Fibroblast of lung (primary cell): ENCODE measurements around the gene EMX2. TPM values are rescaled to one million over a fixed set of nuclear protein-coding genes. Genes with fewer than 3 reads are reported as not detected.

ENCODE experiments used
- DNase-seq, 2 donors: peaks; one replicate each; pipeline versions ENCODE4 v3.0.0 to v3.0.0-alpha.2; 2010; ENCODE audit warnings: low read depth in 2 of 2
- H2AFZ ChIP-seq: 2 replicates; pipeline ENCODE4 v1.5.1; 2012; ENCODE audit warnings: low read length, control low read depth, inconsistent platforms
- H3K27ac ChIP-seq: 2 replicates; pipeline ENCODE4 v1.5.1; 2011; ENCODE audit warnings: low read length, control low read depth; ENCODE audit not compliant: insufficient read depth
- H3K27me3 ChIP-seq: 2 replicates; pipeline ENCODE4 v1.5.1; 2011; ENCODE audit warnings: mild to moderate bottlenecking, low read length; ENCODE audit not compliant: control insufficient read depth, insufficient read depth
- H3K36me3 ChIP-seq: 2 replicates; pipeline ENCODE4 v1.5.1; 2011; ENCODE audit warnings: low read length; ENCODE audit not compliant: control insufficient read depth, insufficient read depth
- H3K4me1 ChIP-seq: 2 replicates; pipeline ENCODE4 v1.5.1; 2011; ENCODE audit warnings: low read length; ENCODE audit not compliant: control insufficient read depth, insufficient read depth; ENCODE audit errors: extremely low read depth
- H3K4me2 ChIP-seq: 2 replicates; pipeline ENCODE4 v1.5.1; 2011; ENCODE audit warnings: low read length, control low read depth; ENCODE audit not compliant: insufficient read depth; ENCODE audit errors: extremely low read depth
- H3K4me3 ChIP-seq, 4 experiments: fragments of 200-600 bp in 1 of 4; sonication (generic) in 1 of 4; replicated peaks in 1 of 4; 2 replicates each; pipeline ENCODE4 v1.5.1; 2011 to 2016; ENCODE audit warnings: low read length in 4 of 4, low read depth in 3 of 4, mild to moderate bottlenecking in 3 of 4, control low read depth in 2 of 4, inconsistent platforms in 1 of 4, mixed read lengths in 1 of 4; ENCODE audit not compliant: insufficient read depth in 1 of 4; ENCODE audit errors: control extremely low read depth in 1 of 4
- H3K79me2 ChIP-seq: 2 replicates; pipeline ENCODE4 v1.5.1; 2012; ENCODE audit warnings: mild to moderate bottlenecking, low read length, inconsistent platforms; ENCODE audit not compliant: control insufficient read depth, insufficient read depth
- H3K9ac ChIP-seq: 2 replicates; pipeline ENCODE4 v1.5.1; 2011; ENCODE audit warnings: mild to moderate bottlenecking, low read length, control low read depth; ENCODE audit not compliant: insufficient read depth
- H3K9me3 ChIP-seq: 2 replicates; pipeline ENCODE4 v1.5.1; 2012; ENCODE audit warnings: low read depth, low read length; ENCODE audit not compliant: control insufficient read depth, insufficient read depth
- H4K20me1 ChIP-seq: 2 replicates; pipeline ENCODE4 v1.5.1; 2011; ENCODE audit warnings: low read length; ENCODE audit not compliant: control insufficient read depth, insufficient read depth; ENCODE audit errors: extremely low read depth
- CTCF ChIP-seq, 2 donors: IDR thresholded peaks in 1 of 2; conservative IDR thresholded peaks in 1 of 2; 1 replicate in 1 of 2; 2 replicates in 1 of 2; pipeline ENCODE4 v1.5.1; 2011 to 2012; ENCODE audit warnings: low read length in 2 of 2, control low read depth in 1 of 2, inconsistent platforms in 1 of 2, low read depth in 1 of 2, mild to moderate bottlenecking in 1 of 2
- EZH2 ChIP-seq: IDR thresholded peaks from 2 replicates; pipeline ENCODE4 v1.5.1; 2012; ENCODE audit warnings: low read length, control low read depth, mild to moderate bottlenecking; ENCODE audit errors: missing control alignments
- polyA plus RNA-seq, 2 donors: library from polyadenylated mRNA; depleted of rRNA in 1 of 2; stranded (reverse) in 1 of 2; unstranded in 1 of 2; fragments of >200 nt; gene quantifications; 2 replicates each; pipeline ENCODE4 v1.2.1, GENCODE V29; 2011 to 2012; ENCODE audit warnings: missing spikeins in 1 of 2
- total RNA-seq: library from RNA; depleted of rRNA; stranded (reverse); fragments of >200 nt; gene quantifications from 2 replicates; pipeline ENCODE4 v1.2.1, GENCODE V29; 2014

EMX2 gene
- total and polyA plus RNA-seq, 2 donors (not counting 1 experiment from before 2014, with no cell fraction given): not detected

GRCh38 chr10:117518246-117518645 is 24.3 kb upstream of the EMX2 start:
- Histone ChIP-seq H3K79me2 (no peaks in the 10 kb centered on the region), H3K4me1 (no peaks in the 10 kb centered on the region), H3K36me3 (no peaks in the 10 kb centered on the region), H3K27ac (no peak overlapping the region), H3K9me3 (no peaks in the 10 kb centered on the region), H3K4me3 (no peak overlapping the region), H3K27me3 (no peaks in the 10 kb centered on the region), H3K4me2 (no peak overlapping the region), H4K20me1 (no peaks in the 10 kb centered on the region), H3K9ac (no peak overlapping the region), H2AFZ (no peak overlapping the region)
- TF ChIP-seq CTCF (conservative IDR thresholded peaks at IDR 0.05 in 1 of 2, IDR thresholded peaks at IDR 0.05 in 1 of 2; ENCODE audit: low read depth in 1 of 2, low read length in 2 of 2) (no peak), EZH2 (no peak)
- no peak for DNase-seq

DNA sequence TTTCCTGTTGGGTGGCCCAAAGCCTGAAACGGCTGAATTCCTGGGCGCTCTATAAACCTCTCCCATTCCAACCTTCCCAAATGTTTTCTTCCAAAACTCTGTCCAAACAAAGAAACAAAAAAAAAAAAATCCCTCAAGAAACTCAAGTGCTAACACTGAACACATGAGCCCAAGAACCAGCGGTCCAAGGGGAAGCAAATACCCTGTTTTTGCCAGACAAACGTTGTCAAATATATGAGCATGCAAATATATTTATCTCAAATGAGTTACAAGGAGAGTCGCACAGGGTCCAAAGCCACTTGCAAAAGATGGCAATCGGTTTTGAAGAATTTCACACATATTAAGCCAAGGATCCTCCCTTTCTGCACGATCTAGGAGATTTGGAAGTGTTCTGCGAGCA is 23.3 kb upstream of the EMX2 start:
- no peaks in the 10 kb centered on the region for H3K4me1 ChIP-seq
- H3K27ac ChIP-seq: no peak overlapping the region
- H3K27me3 ChIP-seq: no peaks in the 10 kb centered on the region
- TF ChIP-seq EZH2: no peak
- TF ChIP-seq CTCF (conservative IDR thresholded peaks at IDR 0.05 in 1 of 2, IDR thresholded peaks at IDR 0.05 in 1 of 2; ENCODE audit: low read depth in 1 of 2, low read length in 2 of 2): no peak
- H3K36me3 ChIP-seq: no peaks in the 10 kb centered on the region
- DNase-seq: no peak
- H3K9me3 ChIP-seq: no peaks in the 10 kb centered on the region
- no peaks in the 10 kb centered on the region for H3K79me2 ChIP-seq
- H2AFZ ChIP-seq: no peak overlapping the region
- H3K9ac ChIP-seq: no peak overlapping the region
- no peaks in the 10 kb centered on the region for H4K20me1 ChIP-seq
- H3K4me3 ChIP-seq: no peak overlapping the region
- no peak overlapping the region for H3K4me2 ChIP-seq

GRCh38 chr10:117519879-117520278 is 22.7 kb upstream of the EMX2 start:
- Histone ChIP-seq H4K20me1 (no peaks in the 10 kb centered on the region), H3K9ac (no peak overlapping the region), H3K36me3 (no peaks in the 10 kb centered on the region), H3K79me2 (no peaks in the 10 kb centered on the region), H2AFZ (no peak overlapping the region), H3K4me2 (no peak overlapping the region), H3K27me3 (no peaks in the 10 kb centered on the region), H3K9me3 (no peaks in the 10 kb centered on the region), H3K27ac (no peak overlapping the region), H3K4me1 (no peaks in the 10 kb centered on the region), H3K4me3 (no peak overlapping the region)
- DNase-seq: no peak
- no peak for TF ChIP-seq EZH2
- no peak for TF ChIP-seq CTCF (conservative IDR thresholded peaks at IDR 0.05 in 1 of 2, IDR thresholded peaks at IDR 0.05 in 1 of 2; ENCODE audit: low read depth in 1 of 2, low read length in 2 of 2)
